IMR-90 (cell line): ENCODE measurements around the gene RAI1. TPM values are rescaled to one million over a fixed set of nuclear protein-coding genes. Genes with fewer than 3 reads are reported as not detected.

Experiments used
- ATAC-seq: fragments of 200-7000 bp; cut with Tn5 transposase; 2 replicates; pipeline ENCODE4 v1.9.1; 2020; ENCODE audit warnings: low read depth, mild to moderate bottlenecking, moderate library complexity
- BruUV-seq: library from RNA; stranded (reverse); fragments of 400-500 nt; replicated peaks from 2 replicates; lab custom pipeline; 2021; lab: Mats Ljungman, UMichigan
- CTCF ChIA-PET: fragments of 300-600 bp; formaldehyde crosslinking; extraction: SDS; loops from one replicate; lab custom pipeline; 2021; ENCODE audit warnings: antibody characterized with exemption; lab: Yijun Ruan, JAX
- POLR2A ChIA-PET: fragments of 300-600 bp; sonication (Branson Sonifier 250); formaldehyde crosslinking; loops from one replicate; lab custom pipeline; 2022; ENCODE audit warnings: antibody characterized with exemption; ENCODE audit not compliant: unreplicated experiment; lab: Charles Lee
- DNase-seq: peaks from one replicate; pipeline ENCODE4 v3.0.0; 2013
- H2AFZ ChIP-seq: replicated peaks from 2 replicates; pipeline ENCODE3; 2013; ENCODE audit warnings: low read length, mild to moderate bottlenecking; ENCODE audit not compliant: poor library complexity
- H2AK5ac ChIP-seq: 2 replicates; pipeline ENCODE4 v1.6.1; 2013; ENCODE audit warnings: low read depth, low read length, inconsistent platforms
- H2AK9ac ChIP-seq: replicated peaks from 2 replicates; pipeline ENCODE3; 2013; ENCODE audit warnings: mild to moderate bottlenecking, low read depth, low read length, moderate library complexity; ENCODE audit not compliant: poor library complexity
- H2BK120ac ChIP-seq: 2 replicates; pipeline ENCODE4 v1.6.1; 2013; ENCODE audit warnings: low read depth, low read length, inconsistent platforms
- H2BK15ac ChIP-seq: 3 replicates; pipeline ENCODE4 v1.6.1; 2013; ENCODE audit warnings: low read depth, low read length, inconsistent platforms
- H2BK20ac ChIP-seq: 2 replicates; pipeline ENCODE4 v1.6.1; 2013; ENCODE audit warnings: low read depth, mild to moderate bottlenecking, inconsistent platforms, low read length, moderate library complexity
- H2BK5ac ChIP-seq: 2 replicates; pipeline ENCODE4 v1.6.1; 2013; ENCODE audit warnings: mild to moderate bottlenecking, low read depth, low read length, inconsistent platforms; ENCODE audit not compliant: poor library complexity, severe bottlenecking
- H3K14ac ChIP-seq: replicated peaks from 2 replicates; pipeline ENCODE4 v1.6.1; 2013; ENCODE audit warnings: low read depth, low read length, inconsistent platforms
- H3K18ac ChIP-seq: 2 replicates; pipeline ENCODE4 v1.6.1; 2013; ENCODE audit warnings: low read depth, low read length, control low read depth
- H3K23ac ChIP-seq: 2 replicates; pipeline ENCODE4 v1.6.1; 2013; ENCODE audit warnings: low read depth, low read length, inconsistent platforms
- H3K27ac ChIP-seq: 2 replicates; pipeline ENCODE4 v1.5.1; 2013; ENCODE audit warnings: mild to moderate bottlenecking, control low read depth, low read length; ENCODE audit not compliant: insufficient read depth
- H3K27me3 ChIP-seq: 2 replicates; pipeline ENCODE4 v1.6.1; 2013; ENCODE audit warnings: low read length; ENCODE audit not compliant: control insufficient read depth, insufficient read depth
- H3K36me3 ChIP-seq: 2 replicates; pipeline ENCODE4 v1.6.1; 2013; ENCODE audit warnings: low read length, mixed read lengths; ENCODE audit not compliant: control insufficient read depth, insufficient read depth
- H3K4ac ChIP-seq: 2 replicates; pipeline ENCODE4 v1.6.1; 2013; ENCODE audit warnings: low read depth, low read length, inconsistent platforms
- H3K4me1 ChIP-seq: 2 replicates; pipeline ENCODE4 v1.6.1; 2013; ENCODE audit warnings: low read length, mixed read lengths; ENCODE audit not compliant: control insufficient read depth, insufficient read depth
- H3K4me2 ChIP-seq: 2 replicates; pipeline ENCODE4 v1.6.1; 2013; ENCODE audit warnings: low read depth, mild to moderate bottlenecking, control low read depth, low read length, moderate library complexity
- H3K4me3 ChIP-seq: 2 replicates; pipeline ENCODE4 v1.5.1; 2013; ENCODE audit warnings: low read depth, mild to moderate bottlenecking, control low read depth, low read length, moderate library complexity; ENCODE audit not compliant: insufficient read depth
- H3K56ac ChIP-seq: 2 replicates; pipeline ENCODE4 v1.6.1; 2013; ENCODE audit warnings: low read length, inconsistent platforms; ENCODE audit not compliant: insufficient read depth; ENCODE audit errors: extremely low read depth
- H3K79me1 ChIP-seq, 2 experiments: 2 replicates each; pipeline ENCODE4 v1.6.1; 2013; ENCODE audit warnings: low read length in 2 of 2, inconsistent platforms in 1 of 2, low read depth in 1 of 2
- H3K9ac ChIP-seq: 2 replicates; pipeline ENCODE4 v1.6.1; 2013; ENCODE audit warnings: low read depth, low read length, control low read depth
- H3K9me1 ChIP-seq: 2 replicates; pipeline ENCODE4 v1.6.1; 2013; ENCODE audit warnings: low read length, inconsistent platforms; ENCODE audit not compliant: insufficient read depth
- H3K9me3 ChIP-seq: 2 replicates; pipeline ENCODE4 v1.6.1; 2013; ENCODE audit warnings: low read length; ENCODE audit not compliant: control insufficient read depth, insufficient read depth
- H4K20me1 ChIP-seq: 2 replicates; pipeline ENCODE4 v1.6.1; 2013; ENCODE audit warnings: low read length, inconsistent platforms; ENCODE audit not compliant: insufficient read depth
- H4K5ac ChIP-seq: 2 replicates; pipeline ENCODE4 v1.6.1; 2013; ENCODE audit warnings: mild to moderate bottlenecking, low read depth, low read length, control low read depth
- H4K8ac ChIP-seq, 2 experiments: 2 replicates each; pipeline ENCODE4 v1.6.1; 2013; ENCODE audit warnings: low read depth in 2 of 2, low read length in 2 of 2, control low read depth in 1 of 2, inconsistent platforms in 1 of 2
- H4K91ac ChIP-seq: 2 replicates; pipeline ENCODE4 v1.6.1; 2013; ENCODE audit warnings: low read depth, low read length, inconsistent platforms; ENCODE audit not compliant: insufficient read depth
- CEBPB ChIP-seq: IDR thresholded peaks from 2 replicates; pipeline ENCODE4 v1.6.1; 2012; ENCODE audit warnings: low read depth, low read length, improper control_type of control experiment
- FOS ChIP-seq: fragments of 150-350 bp; IDR thresholded peaks from 2 replicates; pipeline ENCODE4 v1.6.1; 2016; ENCODE audit warnings: low read depth, low read length
- MAFK ChIP-seq: IDR thresholded peaks from 2 replicates; pipeline ENCODE4 v1.6.1; 2012; ENCODE audit warnings: low read depth, low read length, improper control_type of control experiment
- MXI1 ChIP-seq: IDR thresholded peaks from 2 replicates; pipeline ENCODE4 v1.6.1; 2012; ENCODE audit warnings: low read depth, mild to moderate bottlenecking, low read length, moderate library complexity, borderline replicate concordance
- POLR2A ChIP-seq: IDR thresholded peaks from 2 replicates; pipeline ENCODE4 v1.6.1; 2012; ENCODE audit warnings: mild to moderate bottlenecking, low read depth, low read length
- RCOR1 ChIP-seq: IDR thresholded peaks from 2 replicates; pipeline ENCODE4 v1.6.1; 2012; ENCODE audit warnings: mild to moderate bottlenecking, low read length, improper control_type of control experiment; ENCODE audit not compliant: insufficient replicate concordance
- SMC3 ChIP-seq: fragments of 150-350 bp; IDR thresholded peaks from 2 replicates; pipeline ENCODE4 v1.6.1; 2016; ENCODE audit warnings: low read depth, mild to moderate bottlenecking, antibody characterized with exemption, low read length, moderate library complexity
- USF2 ChIP-seq: fragments of 150-350 bp; IDR thresholded peaks from 2 replicates; pipeline ENCODE4 v1.6.1; 2017; ENCODE audit warnings: mild to moderate bottlenecking, antibody characterized with exemption, low read length, low read depth
- WGBS, 2 experiments: methylation state at CpG; one replicate each; pipeline versions ENCODE4 v1.1.5 to v1.1.7; 2013; ENCODE audit warnings: missing lambda C conversion rate in 2 of 2; ENCODE audit not compliant: insufficient read length in 1 of 2; ENCODE audit errors: extremely low coverage in 2 of 2; 5-methylcytosine and 5-hydroxymethylcytosine counted together
- dilution Hi-C: fragments of 300-500 bp; cut with HindIII; formaldehyde crosslinking; loops from one replicate; pipeline ENCODE4 v1.14.3; 2018; ENCODE audit warnings: low sequenced_read_pairs; ENCODE audit not compliant: unreplicated experiment
- in situ Hi-C: fragments of 300-500 bp; cut with MboI; formaldehyde crosslinking; loops from 3 replicates; pipeline ENCODE4 v1.14.3; 2019; ENCODE audit warnings: low sequenced_read_pairs, inconsistent platforms, mixed read lengths
- intact Hi-C: fragments of 100-400 bp; cut with micrococcal nuclease; formaldehyde crosslinking; loops from 2 replicates; pipeline ENCODE4 v1.10.0; 2022
- polyA plus RNA-seq, 3 experiments: library from polyadenylated mRNA; depleted of rRNA; stranded (reverse); fragments of >200 nt; gene quantifications; 2 replicates each; pipeline ENCODE4 v1.2.3, GENCODE V29; 2012; ENCODE audit warnings: low replicate concordance in 1 of 3
- total RNA-seq: library from RNA; depleted of rRNA; stranded (reverse); fragments of >200 nt; gene quantifications from 2 replicates; pipeline ENCODE4 v1.2.3, GENCODE V29; 2012

RAI1 gene
- total and polyA plus RNA-seq, 2 of the 4 experiments (the other 2 are of a cell fraction): 1.8 to 10.5 TPM

GRCh38 chr17:17792037-17792550 is 110.8 kb downstream of the RAI1 start:
- dilution Hi-C loops: no loop called here
- ChIA-PET CTCF (no interaction called here), POLR2A (no interaction called here)
- H4K8ac ChIP-seq: no peak overlapping the region
- peaks cover 8 to 88% of the 10 kb centered on the region in 2 experiments for H3K79me1 ChIP-seq
- no peak overlapping the region for H3K4me2 ChIP-seq
- 42% methylated on average over 6 of the region's 18 CpGs; no CpG with 5 or more reads in 1 of the 2 experiments for WGBS, 2 experiments
- no peak overlapping the region for H4K91ac ChIP-seq
- no TSS peak for BruUV-seq
- ATAC-seq (no peak), DNase-seq (no peak)
- in situ Hi-C loops: no loop called here
- no peak overlapping the region for H2BK20ac ChIP-seq
- no peak overlapping the region for H3K23ac ChIP-seq
- peaks cover 88% of the 10 kb centered on the region for H4K20me1 ChIP-seq
- no peaks in the 10 kb centered on the region for H3K9me3 ChIP-seq
- no peak overlapping the region for H3K4me3 ChIP-seq
- H3K36me3 ChIP-seq: peaks cover 36% of the 10 kb centered on the region
- H3K27ac ChIP-seq: no peak overlapping the region
- H2AK5ac ChIP-seq: no peak overlapping the region
- H3K9ac ChIP-seq: no peak overlapping the region
- H2BK5ac ChIP-seq: no peak overlapping the region
- intact Hi-C loops: no loop called here
- H2AFZ ChIP-seq: no peak overlapping the region
- H2BK15ac ChIP-seq: no peak overlapping the region
- H3K9me1 ChIP-seq: peaks cover 10% of the 10 kb centered on the region; the same call in 1 of the 2 replicates
- H2BK120ac ChIP-seq: no peak overlapping the region
- peaks cover 15% of the 10 kb centered on the region; the same call in 1 of the 2 replicates for H3K4me1 ChIP-seq
- H3K27me3 ChIP-seq: no peaks in the 10 kb centered on the region
- no peak overlapping the region for H4K5ac ChIP-seq
- no peak overlapping the region for H2AK9ac ChIP-seq
- H3K4ac ChIP-seq: no peak overlapping the region; the same call in 1 of the 2 replicates
- H3K18ac ChIP-seq: no peak overlapping the region
- H3K14ac ChIP-seq: no peak overlapping the region
- TF ChIP-seq CEBPB: no peak
- no peak for TF ChIP-seq USF2
- no peak for TF ChIP-seq RCOR1
- TF ChIP-seq MAFK: no peak
- TF ChIP-seq SMC3: no peak
- no peak for TF ChIP-seq POLR2A
- no peak for TF ChIP-seq MXI1
- no peak for TF ChIP-seq FOS
- H3K56ac ChIP-seq: no peak overlapping the region
